ENCODE results near the gene GADD45GIP1. TPM values are rescaled to one million over a fixed set of nuclear protein-coding genes. Genes with fewer than 3 reads are reported as not detected.

Gene GADD45GIP1
- total RNA-seq, 1 experiment from 2014 or later = 35.9 TPM

DNA sequence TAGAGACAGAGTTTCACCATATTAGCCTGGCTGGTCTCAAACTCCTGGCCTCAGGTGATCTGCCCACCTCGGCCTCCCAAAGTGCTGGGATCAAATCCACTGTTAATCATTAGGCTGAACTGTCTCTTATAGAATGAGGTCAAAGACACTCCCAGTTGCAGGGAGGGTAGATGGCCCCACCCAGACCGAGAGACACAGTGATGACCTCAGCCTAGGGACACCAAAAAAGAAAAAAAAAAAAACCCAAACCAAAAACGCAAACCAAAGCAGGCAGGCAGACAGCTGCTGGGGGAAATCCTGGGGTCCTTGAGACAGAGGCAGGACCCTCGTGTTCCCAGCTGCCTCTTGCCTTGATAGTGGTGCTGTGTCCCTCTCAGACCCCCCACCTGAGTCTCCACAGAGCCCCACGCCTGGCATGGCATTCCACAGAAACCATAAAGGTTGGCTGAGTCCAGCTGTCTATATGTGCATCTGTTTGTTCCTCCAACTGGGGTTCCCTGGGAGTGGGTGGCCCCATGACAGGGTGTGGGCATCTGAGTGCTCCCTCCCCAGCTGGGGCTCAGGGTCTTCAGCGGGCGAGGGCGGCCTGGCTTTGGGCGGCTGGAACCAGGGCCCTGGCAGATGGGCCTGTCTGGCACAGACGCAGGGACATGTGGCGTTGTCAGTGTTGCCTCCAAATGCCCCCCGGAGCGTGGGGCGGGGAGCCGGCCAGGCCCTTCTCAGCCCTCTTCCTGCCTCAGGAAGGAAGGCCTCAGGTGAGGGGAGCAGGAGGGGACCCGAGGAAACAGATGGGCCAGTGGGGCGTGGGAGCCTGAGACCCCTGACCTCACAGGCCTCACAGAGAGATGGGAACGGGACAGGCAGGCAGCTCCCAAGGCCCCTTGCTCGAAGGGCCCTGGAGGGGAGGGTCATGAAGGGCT is 17.5 kb upstream of the GADD45GIP1 start:
- H3K36me3 ChIP-seq (ENCODE audit: control insufficient read depth in 1 of 2, insufficient read depth in 2 of 2, low read length in 2 of 2) = no peaks in the 10 kb centered on the region
- no TSS peak for BruUV-seq (replicated peaks)
- ChIA-PET CTCF (interaction anchor here (1.2 to 8.0 kb wide), 4 partner anchors 9 to 120 kb away, joined by 3 to 94 read pairs (median 34); no protein-coding TSS in a partner anchor), POLR2A (no interaction called here), RAD21 (ENCODE audit: low non-redundant PET in 1 of 2, low total read pairs in 2 of 2, uncharacterized antibody in 2 of 2, unreplicated experiment in 2 of 2) (no interaction called here)
- no peaks in the 10 kb centered on the region for H3K9me3 ChIP-seq (ENCODE audit: control insufficient read depth in 1 of 2, insufficient read depth in 1 of 2, low read depth in 1 of 2, low read length in 2 of 2)
- no peak overlapping the region for H3K4me2 ChIP-seq (ENCODE audit: low read length)
- intact Hi-C loops (cut with micrococcal nuclease) = loop anchor here (5.0 to 10.0 kb wide), 2 partner anchors 363 to 620 kb away; no protein-coding TSS in a partner anchor
- H3K27ac ChIP-seq (ENCODE audit: low read depth, low read length) = no peak overlapping the region
- no peak overlapping the region for H2AFZ ChIP-seq (ENCODE audit: low read depth, low read length, poor library complexity, severe bottlenecking)
- TF ChIP-seq POLR2A (IDR thresholded peaks at IDR 0.05; ENCODE audit: borderline replicate concordance, extremely low read depth, insufficient read depth, insufficient read length) (no peak), ZFX (IDR thresholded peaks at IDR 0.05) (no peak), ELF1 (IDR thresholded peaks at IDR 0.05; ENCODE audit: borderline replicate concordance, low read depth) (no peak), RAD21 (IDR thresholded peaks at IDR 0.05; ENCODE audit: low read depth) (no peak)
- TF ChIP-seq, protein P1, sequence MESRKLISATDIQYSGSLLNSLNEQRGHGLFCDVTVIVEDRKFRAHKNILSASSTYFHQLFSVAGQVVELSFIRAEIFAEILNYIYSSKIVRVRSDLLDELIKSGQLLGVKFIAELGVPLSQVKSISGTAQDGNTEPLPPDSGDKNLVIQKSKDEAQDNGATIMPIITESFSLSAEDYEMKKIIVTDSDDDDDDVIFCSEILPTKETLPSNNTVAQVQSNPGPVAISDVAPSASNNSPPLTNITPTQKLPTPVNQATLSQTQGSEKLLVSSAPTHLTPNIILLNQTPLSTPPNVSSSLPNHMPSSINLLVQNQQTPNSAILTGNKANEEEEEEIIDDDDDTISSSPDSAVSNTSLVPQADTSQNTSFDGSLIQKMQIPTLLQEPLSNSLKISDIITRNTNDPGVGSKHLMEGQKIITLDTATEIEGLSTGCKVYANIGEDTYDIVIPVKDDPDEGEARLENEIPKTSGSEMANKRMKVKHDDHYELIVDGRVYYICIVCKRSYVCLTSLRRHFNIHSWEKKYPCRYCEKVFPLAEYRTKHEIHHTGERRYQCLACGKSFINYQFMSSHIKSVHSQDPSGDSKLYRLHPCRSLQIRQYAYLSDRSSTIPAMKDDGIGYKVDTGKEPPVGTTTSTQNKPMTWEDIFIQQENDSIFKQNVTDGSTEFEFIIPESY (IDR thresholded peaks at IDR 0.05; ENCODE audit: extremely low read depth, insufficient replicate concordance, low read length) = no peak
- TF ChIP-seq, protein P2, sequence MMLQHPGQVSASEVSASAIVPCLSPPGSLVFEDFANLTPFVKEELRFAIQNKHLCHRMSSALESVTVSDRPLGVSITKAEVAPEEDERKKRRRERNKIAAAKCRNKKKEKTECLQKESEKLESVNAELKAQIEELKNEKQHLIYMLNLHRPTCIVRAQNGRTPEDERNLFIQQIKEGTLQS (IDR thresholded peaks at IDR 0.05) = no peak
- H3K27me3 ChIP-seq (ENCODE audit: insufficient read depth, low read length) = no peaks in the 10 kb centered on the region
- peaks cover 0 to 15% of the 10 kb centered on the region in 2 experiments; a peak in 2 of 4 replicates for H3K4me1 ChIP-seq (ENCODE audit: control insufficient read depth in 1 of 2, insufficient read depth in 2 of 2, low read length in 2 of 2)
- no peak for ATAC-seq
- no peak overlapping the region for H3K9ac ChIP-seq (ENCODE audit: low read length)
- H3K4me3 ChIP-seq (replicated peaks in 1 of 2; ENCODE audit: low read depth in 1 of 2, low read length in 2 of 2) = no peak overlapping the region
- no peaks in the 10 kb centered on the region for H3K79me2 ChIP-seq (ENCODE audit: insufficient read depth, low read length)
- no peak for DNase-seq (ENCODE audit: low read depth, low spot score)
- no peaks in the 10 kb centered on the region for H4K20me1 ChIP-seq (ENCODE audit: insufficient read depth)
- no peaks in the 10 kb centered on the region for H3K9me2 ChIP-seq (ENCODE audit: insufficient read depth)
